Middle frontal gyrus (tissue), 1 donor: Measurements from ENCODE around the gene SEC63.
"Not testable (repeated sequence)": the region's sequence is repeated elsewhere in the genome, so short reads cannot be mapped to it uniquely, and the experiment has no call there.

Experiments
- DNase-seq: peaks from one replicate; pipeline ENCODE4 v3.0.0-alpha.2; 2015; ENCODE audit warnings: low spot score; ENCODE audit errors: extremely low spot score

The SEC63 gene

DNA sequence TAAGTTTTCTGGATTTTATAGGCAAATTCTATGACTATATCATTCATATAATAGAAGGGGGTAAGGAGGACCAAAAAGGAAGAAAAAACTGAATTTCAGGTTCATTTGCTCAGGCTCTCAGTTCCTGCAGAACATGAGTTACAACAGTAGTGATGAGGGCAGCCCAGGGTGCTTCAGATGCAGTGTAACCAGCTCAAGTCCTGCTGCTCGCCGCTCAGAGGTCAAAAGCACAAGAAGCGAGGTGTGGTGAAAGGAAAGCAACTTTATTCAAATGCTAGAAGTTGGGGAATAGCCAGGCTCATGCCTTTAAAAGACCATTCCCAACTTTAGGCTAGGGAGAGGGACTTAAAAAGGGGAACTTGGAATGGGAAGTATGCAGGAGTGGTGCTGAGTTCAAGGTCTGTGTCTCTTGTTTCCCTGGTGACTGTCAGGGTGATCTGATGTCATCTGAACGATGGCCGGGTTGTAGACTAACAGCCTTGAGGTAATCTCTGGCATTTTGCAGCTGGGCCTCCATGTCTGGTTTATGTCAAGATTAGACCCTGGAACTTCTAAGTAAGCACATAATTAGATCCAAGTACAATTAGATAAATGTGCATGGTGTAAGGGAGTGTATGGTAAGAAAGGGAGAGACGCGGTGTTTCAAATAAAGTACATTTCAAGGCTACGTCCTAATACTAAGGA is 14.5 kb upstream of the SEC63 start:
- no peak for DNase-seq

DNA sequence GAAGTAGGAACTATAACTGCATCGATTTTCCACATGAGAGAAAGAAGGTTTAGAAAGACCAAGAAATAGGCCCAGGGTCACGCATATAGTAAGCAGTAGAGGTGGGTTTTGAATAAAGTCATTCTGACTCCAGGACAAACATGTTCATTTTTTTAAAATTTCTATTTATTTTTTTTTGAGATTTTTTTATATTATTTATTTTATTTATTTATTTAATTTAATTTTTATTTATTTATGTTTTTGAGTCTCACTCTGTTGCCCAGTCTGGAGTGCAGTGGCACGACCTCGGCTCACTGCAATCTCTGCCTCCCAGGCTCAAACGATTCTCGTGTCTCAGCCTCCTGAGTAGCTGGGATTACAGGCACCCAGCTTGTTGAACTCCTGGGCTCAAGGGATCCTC is 13.2 kb upstream of the SEC63 start:
- no peak for DNase-seq

GRCh38 chr6:107970255-107970654 is 12.2 kb upstream of the SEC63 start:
- no peak for DNase-seq

DNA sequence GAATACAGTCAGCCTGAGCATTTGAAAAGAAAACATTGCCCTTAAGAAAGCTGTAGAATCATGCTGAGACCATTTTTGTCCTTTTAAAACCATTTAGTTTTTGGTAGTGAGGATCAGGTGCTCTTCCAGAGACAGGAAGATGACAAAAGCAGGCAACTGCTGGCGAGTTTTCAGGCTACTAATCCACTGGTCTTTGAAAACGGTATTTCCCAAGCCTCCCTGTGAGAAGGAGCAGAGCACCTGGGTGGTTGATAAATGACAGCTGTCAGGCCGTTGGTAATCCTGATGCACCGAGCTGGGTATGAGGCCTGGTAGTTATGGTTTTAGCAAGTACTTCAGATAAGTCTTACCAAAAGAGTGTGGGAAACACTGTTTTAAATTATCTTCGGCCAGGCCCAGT is 10.1 kb upstream of the SEC63 start:
- no peak for DNase-seq

GRCh38 chr6:107965746-107966145 is 7.7 kb upstream of the SEC63 start:
- DNase-seq = no peak

DNA sequence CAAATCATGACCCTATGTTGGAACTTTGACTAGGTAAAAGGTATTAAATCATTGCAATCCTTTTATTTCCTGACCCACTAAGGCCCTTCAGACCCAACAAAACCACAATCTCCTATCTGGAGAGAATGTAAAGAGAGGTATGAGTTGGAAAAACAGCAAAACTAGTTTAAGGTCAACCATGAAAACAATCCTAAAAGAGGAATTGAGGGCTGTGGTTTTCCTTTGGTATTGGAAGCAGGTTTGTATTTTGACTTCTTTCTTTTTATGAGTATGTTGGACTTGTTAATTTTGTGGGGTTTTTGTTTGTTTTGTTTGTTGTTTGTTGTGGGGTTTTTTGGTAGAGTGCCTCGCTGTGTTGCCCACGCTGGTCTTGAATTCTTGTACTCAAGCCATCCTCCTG is 4.7 kb upstream of the SEC63 start:
- no peak for DNase-seq

- DNase-seq = no peak
Observed at GRCh38 chr6:107959392-107959791, 1.4 kb upstream of the SEC63 start.

DNA sequence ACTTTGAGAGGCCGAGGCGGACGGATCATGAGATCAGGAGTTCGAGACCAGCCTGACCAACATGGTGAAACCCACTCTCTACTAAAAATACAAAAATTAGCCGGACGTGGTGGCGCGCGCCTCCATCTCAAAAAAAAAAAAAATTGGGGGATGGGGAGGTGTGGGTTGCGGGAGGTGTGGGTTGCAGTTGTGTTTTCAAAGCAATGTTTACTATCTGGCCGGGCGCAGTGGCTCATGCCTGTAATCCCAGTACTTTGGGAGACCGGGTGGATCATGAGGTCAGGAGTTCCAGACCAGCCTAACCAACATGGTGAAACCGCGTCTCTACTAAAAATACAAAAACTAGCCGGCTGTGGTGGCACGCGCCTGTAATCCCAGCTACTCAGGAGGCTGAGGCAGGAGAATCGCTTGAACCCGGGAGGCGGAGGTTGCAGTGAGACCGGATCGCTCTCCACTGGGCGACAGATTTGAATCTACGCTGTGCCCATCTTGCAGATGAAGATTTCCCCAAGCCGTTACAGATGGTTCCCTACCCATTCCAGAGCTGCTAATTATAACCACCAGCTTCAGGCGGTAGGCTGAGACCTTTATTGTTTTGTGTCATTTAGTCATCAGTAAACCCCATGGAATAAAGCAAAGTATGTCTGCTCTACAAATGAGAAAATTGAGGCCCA is 818 bp upstream of the SEC63 start:
- not testable (repeated sequence) for DNase-seq

DNA sequence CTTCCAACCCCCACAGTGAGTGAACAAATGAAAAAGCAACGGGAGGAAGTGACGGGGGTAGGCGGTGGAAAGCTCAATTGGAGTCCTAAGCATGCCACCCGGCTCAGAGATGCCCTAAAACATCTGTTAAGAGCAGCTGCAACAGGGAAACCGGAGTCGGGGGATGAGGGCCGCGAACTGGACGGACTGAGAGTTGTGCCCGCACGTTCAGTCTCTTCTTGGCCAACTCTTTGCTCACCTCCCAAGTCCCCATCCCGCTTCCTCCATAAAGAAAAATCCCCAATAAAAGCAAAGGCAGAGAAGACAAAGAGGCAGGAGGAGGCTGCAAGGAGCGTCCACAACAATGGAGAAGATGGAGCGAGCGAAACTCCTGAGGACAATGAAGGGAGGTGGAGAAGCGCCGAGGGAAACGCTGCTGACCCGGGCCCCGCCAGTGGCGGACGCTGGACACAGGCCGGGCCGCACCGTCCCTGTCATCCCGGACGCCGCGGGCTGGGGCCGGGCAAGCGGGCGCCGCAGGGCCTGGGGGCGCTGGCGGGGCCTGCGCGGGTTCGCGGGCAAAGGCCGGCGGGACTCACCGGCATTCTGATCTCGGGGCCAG is 600 bp downstream of the SEC63 start:
- DNase-seq = no peak

- DNase-seq = no peak
Observed at GRCh38 chr6:107956586-107957307, 1.3 kb downstream of the SEC63 start.

DNA sequence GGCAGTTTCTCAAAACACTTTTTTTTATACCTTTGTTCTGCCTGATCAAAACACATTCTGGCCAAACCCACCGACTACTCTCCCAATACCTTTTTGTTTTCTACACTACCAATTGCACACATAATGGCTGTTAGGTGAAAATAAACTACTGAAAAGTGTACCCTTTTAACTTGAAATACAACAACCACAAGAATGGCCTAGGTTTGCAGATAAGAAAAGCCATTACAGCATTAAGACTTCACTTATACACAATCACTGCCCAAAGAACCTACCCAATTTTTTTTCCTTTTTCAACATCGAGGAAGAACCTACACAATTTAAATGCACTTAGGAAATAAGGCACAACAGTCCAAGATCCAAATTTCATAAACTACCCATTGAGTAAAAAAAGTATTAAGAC is 1.8 kb downstream of the SEC63 start:
- DNase-seq = no peak

GRCh38 chr6:107953858-107954414 is 4.1 kb downstream of the SEC63 start:
- DNase-seq = not testable (repeated sequence)

DNA sequence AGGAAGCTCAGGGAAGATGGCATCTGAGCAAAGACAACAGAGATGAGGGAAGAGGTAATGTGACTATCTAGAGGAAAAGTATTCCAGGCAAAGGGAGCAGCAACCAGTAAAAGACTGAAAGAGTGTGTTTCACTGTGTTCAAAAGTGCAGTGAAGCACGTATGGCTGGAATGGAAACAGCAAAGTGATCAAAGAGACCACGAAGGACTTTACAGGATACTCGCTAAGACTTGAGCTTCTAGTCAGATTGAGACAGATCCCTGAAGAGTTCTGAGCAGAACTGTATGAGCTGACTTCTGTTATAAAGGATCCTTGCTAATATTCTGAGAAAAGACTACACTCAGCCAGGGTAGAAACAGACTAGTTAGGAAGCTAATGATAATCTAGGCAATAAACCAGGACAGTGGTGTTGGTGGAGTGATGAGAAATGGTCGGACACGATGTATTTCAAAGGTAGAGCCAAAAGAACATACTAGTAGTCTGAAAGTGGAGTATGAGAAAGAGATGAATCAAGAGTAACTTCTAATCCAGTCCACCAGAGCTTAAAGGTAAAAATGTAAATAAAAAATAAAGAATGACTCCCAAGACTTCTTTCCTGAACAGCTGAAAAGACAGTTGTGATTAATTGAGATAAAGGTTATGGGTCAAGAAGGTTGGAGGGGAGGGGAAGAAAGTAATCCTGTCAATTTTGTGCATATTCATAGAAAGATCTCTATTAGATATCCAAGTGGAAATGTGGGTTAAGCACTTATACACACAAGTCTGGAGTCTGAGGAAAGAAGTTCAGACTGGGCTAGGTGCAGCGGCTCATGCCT is 14.2 kb downstream of the SEC63 start:
- DNase-seq = no peak

DNA sequence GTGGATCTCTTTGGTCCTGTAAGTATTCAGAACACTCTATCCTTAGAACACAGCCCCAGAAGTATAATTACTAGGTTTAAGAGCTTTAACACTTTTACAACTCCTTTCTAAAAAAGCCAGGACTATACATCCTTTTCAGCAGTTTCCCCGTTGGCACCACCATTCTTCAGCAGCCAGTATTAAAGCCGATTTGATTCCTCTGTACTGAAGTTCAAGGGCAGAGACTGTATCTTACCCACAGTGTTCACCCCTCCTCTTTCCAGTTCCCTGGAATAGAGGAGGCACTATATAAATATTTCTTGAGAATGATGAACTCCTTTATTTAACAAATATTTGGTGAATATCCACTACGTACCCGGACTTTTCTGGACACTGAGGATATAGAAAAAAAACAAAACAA is 15.9 kb downstream of the SEC63 start:
- no peak for DNase-seq

DNA sequence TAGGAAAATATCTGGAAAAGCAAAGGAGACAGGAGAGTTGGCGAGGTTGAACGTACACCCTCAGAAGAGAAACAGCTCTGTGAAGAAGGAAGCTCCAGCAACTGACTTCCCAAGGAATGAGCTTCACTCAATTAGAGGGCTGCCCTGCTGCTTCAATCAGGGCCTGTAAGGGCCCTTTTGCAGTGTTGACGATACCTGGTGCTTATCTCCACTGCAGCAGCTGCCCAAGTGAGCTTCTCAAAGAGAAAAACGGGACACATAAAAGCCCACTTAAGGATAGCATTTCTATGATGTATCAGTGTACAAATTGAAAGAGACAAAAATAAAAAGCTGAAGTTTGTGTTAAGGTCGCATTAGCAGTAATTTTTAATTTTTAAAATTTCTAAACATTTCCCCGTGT is 16.4 kb downstream of the SEC63 start:
- no peak for DNase-seq

DNA sequence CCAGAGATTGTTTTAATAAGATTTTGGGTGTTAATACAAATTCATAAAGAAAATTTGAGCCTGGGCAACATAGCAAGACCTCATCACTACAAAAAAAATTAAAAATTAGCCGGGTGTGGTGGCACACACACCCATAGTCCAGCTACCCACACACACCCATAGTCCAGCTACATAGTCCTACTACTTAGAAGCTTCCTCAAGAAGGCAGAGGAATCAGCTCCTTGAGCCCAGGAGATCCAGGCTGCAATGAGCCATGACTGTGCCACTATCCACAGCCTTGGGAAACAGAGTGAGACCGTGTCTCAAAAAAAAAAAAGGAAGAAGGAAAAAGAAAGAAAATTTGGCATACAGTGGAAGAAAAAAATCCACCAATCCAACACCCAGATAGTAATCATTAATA is 16.8 kb downstream of the SEC63 start:
- no peak for DNase-seq

DNA sequence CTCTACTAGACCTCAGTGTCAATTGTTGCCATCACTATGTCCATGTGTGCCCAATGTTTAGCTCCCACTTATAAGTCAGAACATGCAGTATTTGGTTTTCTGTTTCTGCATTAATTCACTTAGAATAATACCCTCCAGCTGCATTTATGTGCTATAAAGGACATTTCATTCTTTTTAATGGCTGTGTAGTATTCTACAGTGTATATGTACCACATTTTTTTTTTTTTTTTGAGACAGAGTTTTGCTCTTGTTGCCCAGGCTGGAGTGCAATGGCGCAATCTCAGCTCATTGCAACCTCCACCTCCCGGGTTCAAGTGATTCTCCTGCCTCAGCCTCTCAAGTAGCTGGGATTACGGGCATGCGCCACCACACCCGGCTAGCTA is 21.1 kb downstream of the SEC63 start:
- not testable (repeated sequence) for DNase-seq

DNA sequence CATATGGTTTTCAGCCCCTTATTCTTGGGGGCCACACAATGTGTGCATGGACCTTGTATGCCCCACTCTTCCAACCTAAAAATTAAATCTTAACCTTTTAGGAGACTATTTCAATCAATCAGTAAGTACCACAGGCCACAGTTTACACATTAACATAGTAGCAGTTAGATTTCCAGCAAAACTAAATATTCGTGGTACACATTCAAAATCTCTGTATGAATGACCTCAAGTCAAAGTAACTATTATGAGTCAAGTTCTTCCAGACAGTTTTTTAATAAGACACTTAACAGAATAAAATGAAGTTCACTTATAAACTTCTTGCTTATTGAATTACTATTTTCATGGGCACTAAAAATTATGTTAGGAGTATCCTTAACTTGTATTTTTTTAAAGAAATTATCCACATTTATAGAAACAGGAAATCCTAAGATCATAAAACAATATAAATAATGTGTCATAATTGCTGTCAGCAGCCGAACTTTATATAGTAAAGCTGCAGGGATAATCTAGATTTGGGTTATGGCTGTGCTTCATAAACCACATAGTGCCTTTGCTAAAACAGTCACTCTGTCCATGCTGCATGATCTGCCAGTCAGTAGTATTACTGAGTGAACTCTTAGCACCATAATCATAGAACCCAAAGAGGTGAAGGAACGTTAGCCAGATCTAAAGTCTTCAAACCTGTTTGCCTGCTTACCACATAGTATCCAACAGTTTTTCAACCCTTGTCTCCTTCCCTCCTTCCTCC is 21.7 kb downstream of the SEC63 start:
- no peak for DNase-seq

GRCh38 chr6:107934229-107934628 is 23.8 kb downstream of the SEC63 start:
- DNase-seq = not testable (repeated sequence)

GRCh38 chr6:107932580-107932979 is 25.4 kb downstream of the SEC63 start:
- no peak for DNase-seq
